ENCODE results near the gene RUVBL2. TPM values are rescaled to one million over a fixed set of nuclear protein-coding genes. Genes with fewer than 3 reads are reported as not detected.
A peak's percentile ranks its signal among the peaks of the same experiment; 100 is the strongest.

RUVBL2 gene
- total and polyA plus RNA-seq, 2 of the 4 experiments (the other 2 are of a cell fraction): 196 to 391 TPM

- H3K9me3 ChIP-seq (ENCODE audit: control insufficient read depth, insufficient read depth, low read length): no peaks in the 10 kb centered on the region
- H2BK120ac ChIP-seq (ENCODE audit: low read depth, low read length): no peak overlapping the region
- in situ Hi-C loops (cut with MboI; ENCODE audit: low sequenced_read_pairs): no loop called here
- ChIA-PET POLR2A (ENCODE audit: unreplicated experiment) (no interaction called here), CTCF (no interaction called here)
- peak overlapping the region in 1 of 2 experiments; percentile 25; a peak in 1 of 4 replicates for H4K8ac ChIP-seq (ENCODE audit: low read depth in 2 of 2, low read length in 2 of 2)
- no peak overlapping the region for H4K5ac ChIP-seq (ENCODE audit: low read depth, low read length)
- H3K27ac ChIP-seq (ENCODE audit: insufficient read depth, low read length): no peak overlapping the region
- H3K9ac ChIP-seq (ENCODE audit: low read depth, low read length): no peak overlapping the region
- H4K20me1 ChIP-seq (ENCODE audit: insufficient read depth, low read length): no peaks in the 10 kb centered on the region
- peak overlapping the region; percentile 37 for H2AK9ac ChIP-seq (replicated peaks; ENCODE audit: low read depth, low read length, poor library complexity)
- H2AFZ ChIP-seq (replicated peaks; ENCODE audit: low read length, poor library complexity): peak overlapping the region; percentile 27
- DNase-seq (peak; percentile 25), ATAC-seq (ENCODE audit: low read depth) (no peak)
- H2BK20ac ChIP-seq (ENCODE audit: low read depth, low read length): 0 out of 2 replicates have a peak overlapping the region, but pooled peaks have one; percentile 20
- no peak overlapping the region for H4K91ac ChIP-seq (ENCODE audit: insufficient read depth, low read depth, low read length)
- H3K79me1 ChIP-seq (ENCODE audit: low read depth in 1 of 2, low read length in 2 of 2): no peaks in the 10 kb centered on the region; a peak in 1 of 4 replicates
- dilution Hi-C loops (cut with HindIII; ENCODE audit: low sequenced_read_pairs, unreplicated experiment): no loop called here
- H3K4me1 ChIP-seq (ENCODE audit: control insufficient read depth, insufficient read depth, low read length): peaks cover 9% of the 10 kb centered on the region; the same call in 1 of the 2 replicates
- no TSS peak for BruUV-seq (replicated peaks)
- H3K9me1 ChIP-seq (ENCODE audit: insufficient read depth, low read length): 0 out of 2 replicates have a peak, but pooled peaks cover 3% of the 10 kb centered on the region
- peak overlapping the region; percentile 2; the same call in 1 of the 2 replicates for H3K4ac ChIP-seq (ENCODE audit: low read depth, low read length)
- H3K18ac ChIP-seq (ENCODE audit: low read depth, low read length): no peak overlapping the region
- no peak for TF ChIP-seq SMC3 (IDR thresholded peaks at IDR 0.05; ENCODE audit: low read depth, low read length)
- TF ChIP-seq FOS (IDR thresholded peaks at IDR 0.05; ENCODE audit: low read depth, low read length): 0 out of 2 replicates have a peak, but pooled peaks have one; percentile 8
- TF ChIP-seq MXI1 (IDR thresholded peaks at IDR 0.05; ENCODE audit: borderline replicate concordance, low read depth, low read length): no peak
- no peak for TF ChIP-seq USF2 (IDR thresholded peaks at IDR 0.05; ENCODE audit: low read depth, low read length)
- TF ChIP-seq BHLHE40 (IDR thresholded peaks at IDR 0.05; ENCODE audit: low read depth, low read length): 0 out of 2 replicates have a peak, but pooled peaks have one; percentile 14
- H2AK5ac ChIP-seq (ENCODE audit: low read depth, low read length): peak overlapping the region; percentile 78
- H3K14ac ChIP-seq (replicated peaks; ENCODE audit: low read depth, low read length): no peak overlapping the region
- peaks cover 2% of the 10 kb centered on the region; the same call in 1 of the 2 replicates for H3K27me3 ChIP-seq (ENCODE audit: control insufficient read depth, insufficient read depth, low read length)
- intact Hi-C loops (cut with micrococcal nuclease): no loop called here
- WGBS, 2 experiments (ENCODE audit: extremely low coverage in 2 of 2, insufficient read length in 1 of 2): 45% methylated on average over 4 of the region's 16 CpGs; no CpG with 5 or more reads in 1 of the 2 experiments
- H3K36me3 ChIP-seq (ENCODE audit: control insufficient read depth, insufficient read depth, low read length): peaks cover under 1% of the 10 kb centered on the region; the same call in 1 of the 2 replicates
- no peak overlapping the region for H3K4me3 ChIP-seq (ENCODE audit: insufficient read depth, low read depth, low read length)
- H3K4me2 ChIP-seq (ENCODE audit: low read depth, low read length): no peak overlapping the region
- no peak overlapping the region; the same call in 1 of the 2 replicates for H3K23ac ChIP-seq (ENCODE audit: low read depth, low read length)
- no peak overlapping the region for H2BK5ac ChIP-seq (ENCODE audit: low read depth, low read length, poor library complexity, severe bottlenecking)
- H2BK15ac ChIP-seq (ENCODE audit: low read depth, low read length): 0 out of 3 replicates have a peak overlapping the region, but pooled peaks have one; percentile 43
- no peak overlapping the region for H3K56ac ChIP-seq (ENCODE audit: extremely low read depth, insufficient read depth, low read length)
These were observed 27.5 kb downstream of the RUVBL2 start for GRCh38 chr19:49020931-49021895.

Data from IMR-90 (cell line).